OCI-LY7 (cell line): ENCODE results near the gene EPB41. TPM values are rescaled to one million over a fixed set of nuclear protein-coding genes. Genes with fewer than 3 reads are reported as not detected.

Source experiments
- BruUV-seq: library from RNA; stranded (reverse); fragments of 400-500 nt; replicated peaks from 2 replicates; lab custom pipeline; 2021; lab: Mats Ljungman, UMichigan
- CTCF ChIA-PET: fragments of 300-600 bp; sonication (Branson Sonifier 250); formaldehyde crosslinking; loops from one replicate; lab custom pipeline; 2022; ENCODE audit warnings: antibody characterized with exemption; ENCODE audit not compliant: unreplicated experiment; lab: Charles Lee
- POLR2A ChIA-PET: fragments of 300-600 bp; sonication (Branson Sonifier 250); formaldehyde crosslinking; loops from one replicate; lab custom pipeline; 2022; ENCODE audit warnings: antibody characterized with exemption; lab: Charles Lee
- DNase-seq: peaks from one replicate; pipeline ENCODE4 v3.0.0-alpha.2; 2015; ENCODE audit warnings: low spot score
- H2AFZ ChIP-seq: fragments of 200-600 bp; sonication (generic), shearing (Covaris generic); 2 replicates; pipeline ENCODE4 v1.6.1; 2014; ENCODE audit warnings: mild to moderate bottlenecking, antibody characterized with exemption, low read length, moderate library complexity
- H3K27ac ChIP-seq: fragments of 200-600 bp; sonication (generic); 2 replicates; pipeline ENCODE4 v1.5.1; 2014; ENCODE audit warnings: mixed run types, low read depth, mild to moderate bottlenecking, moderate library complexity, low read length, inconsistent platforms; ENCODE audit not compliant: poor library complexity, severe bottlenecking
- H3K36me3 ChIP-seq: fragments of 200-600 bp; sonication (generic); 2 replicates; pipeline ENCODE4 v1.6.1; 2014; ENCODE audit warnings: mild to moderate bottlenecking, antibody characterized with exemption, low read length, moderate library complexity, mixed read lengths; ENCODE audit not compliant: insufficient read depth
- H3K4me1 ChIP-seq: fragments of 200-600 bp; sonication (generic); 2 replicates; pipeline ENCODE4 v1.5.1; 2014; ENCODE audit warnings: mild to moderate bottlenecking, low read length; ENCODE audit not compliant: insufficient read depth, poor library complexity, severe bottlenecking
- H3K4me2 ChIP-seq: fragments of 200-600 bp; sonication (generic); 2 replicates; pipeline ENCODE4 v1.6.1; 2014; ENCODE audit warnings: mild to moderate bottlenecking, low read length
- H3K4me3 ChIP-seq: fragments of 200-600 bp; sonication (generic); 2 replicates; pipeline ENCODE4 v1.5.1; 2014; ENCODE audit warnings: mild to moderate bottlenecking, low read depth, low read length; ENCODE audit not compliant: poor library complexity, severe bottlenecking
- H3K79me2 ChIP-seq: fragments of 200-600 bp; sonication (generic); 2 replicates; pipeline ENCODE4 v1.6.1; 2016; ENCODE audit warnings: low read depth, mild to moderate bottlenecking, low read length, moderate library complexity, mixed read lengths; ENCODE audit not compliant: insufficient read depth
- H3K9me2 ChIP-seq: fragments of 200-600 bp; sonication (generic); 2 replicates; pipeline ENCODE4 v1.6.1; 2016; ENCODE audit warnings: mild to moderate bottlenecking, low read length, mixed read lengths; ENCODE audit not compliant: insufficient read depth
- H3K9me3 ChIP-seq: fragments of 200-600 bp; sonication (generic); 2 replicates; pipeline ENCODE4 v1.6.1; 2014; ENCODE audit warnings: mild to moderate bottlenecking, mixed run types, low read length, mixed read lengths
- H4K20me1 ChIP-seq: fragments of 200-600 bp; sonication (generic); 2 replicates; pipeline ENCODE4 v1.6.1; 2014; ENCODE audit warnings: mild to moderate bottlenecking, antibody characterized with exemption, low read length, moderate library complexity, mixed read lengths; ENCODE audit not compliant: insufficient read depth
- EZH2phosphoT487 ChIP-seq: fragments of 200-600 bp; sonication (generic); IDR thresholded peaks from 2 replicates; pipeline ENCODE4 v1.6.1; 2018; ENCODE audit warnings: low read depth, borderline replicate concordance, mild to moderate bottlenecking, mixed run types, antibody characterized with exemption, low read length, moderate library complexity, mixed read lengths
- intact Hi-C: fragments of 100-400 bp; cut with micrococcal nuclease; formaldehyde crosslinking; loops from one replicate; pipeline ENCODE4 v1.10.0; 2022; ENCODE audit not compliant: unreplicated experiment
- total RNA-seq, 2 experiments: library from RNA; depleted of rRNA in 1 of 2; stranded (reverse); fragments of >200 nt in 1 of 2; shearing (Covaris generic) in 1 of 2; gene quantifications; 2 replicates each; pipeline ENCODE4 v1.2.3, GENCODE V29; 2014 to 2022
- TF ChIP-seq, protein P1 (sequence below): fragments of 200-600 bp; sonication (generic); conservative IDR thresholded peaks from 2 replicates; pipeline ENCODE4 v1.5.1; 2014; ENCODE audit warnings: mild to moderate bottlenecking, antibody characterized with exemption, low read length, moderate library complexity, mixed read lengths

Gene EPB41
- total RNA-seq, 2 experiments from 2014 or later: 102 to 103 TPM

DNA sequence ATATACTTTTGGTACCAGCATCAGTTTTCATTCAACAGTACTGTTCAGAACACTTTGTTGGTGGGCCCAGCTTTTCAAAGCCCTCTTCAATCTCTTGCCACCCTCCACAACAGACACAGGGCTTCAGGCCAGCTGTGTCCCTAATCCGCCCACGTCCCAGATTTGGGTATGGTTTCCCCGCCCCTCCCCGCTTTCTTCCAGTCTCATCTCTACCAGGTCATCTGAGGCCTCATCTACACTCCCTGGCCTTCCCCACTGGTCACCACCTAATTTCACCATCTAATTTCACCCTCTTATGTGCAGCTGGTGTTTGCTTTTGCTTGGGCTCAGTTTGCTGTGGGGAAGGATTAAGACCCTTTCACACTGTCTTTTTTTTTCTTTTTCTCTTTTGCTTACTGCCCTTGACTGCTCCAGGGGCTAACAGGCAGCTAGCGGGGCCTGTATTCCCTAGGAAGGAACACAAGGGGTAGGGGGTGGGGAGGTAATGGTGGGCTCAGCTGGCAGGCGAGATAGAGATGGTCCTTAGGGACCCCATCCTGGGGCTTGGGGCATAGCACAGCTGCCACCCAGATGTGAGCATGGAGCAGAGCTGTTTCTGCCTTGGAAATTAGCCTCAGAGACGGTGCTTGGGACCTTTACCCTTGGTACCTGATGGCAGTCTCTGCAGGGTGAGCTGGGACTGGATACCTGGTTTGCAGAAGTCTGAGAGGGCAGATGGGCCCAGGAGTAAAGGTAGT lies 3.8 kb upstream of the EPB41 start:
- Histone ChIP-seq H3K9me3 (no peaks in the 10 kb centered on the region), H3K79me2 (peaks cover 5% of the 10 kb centered on the region; the same call in 1 of the 2 replicates), H3K4me2 (no peak overlapping the region), H3K36me3 (no peaks in the 10 kb centered on the region), H3K4me1 (peaks cover 8% of the 10 kb centered on the region), H3K9me2 (no peaks in the 10 kb centered on the region), H3K4me3 (no peak overlapping the region), H4K20me1 (peaks cover 5% of the 10 kb centered on the region; the same call in 1 of the 2 replicates), H3K27ac (no peak overlapping the region), H2AFZ (no peak overlapping the region)
- ChIA-PET POLR2A (interaction anchor here (0.6 kb wide), 1 partner anchor 304 kb away, joined by 3 read pairs; no protein-coding TSS in a partner anchor), CTCF (no interaction called here)
- BruUV-seq: no TSS peak
- no peak for DNase-seq
- intact Hi-C loops: no loop called here
- TF ChIP-seq, protein P1, sequence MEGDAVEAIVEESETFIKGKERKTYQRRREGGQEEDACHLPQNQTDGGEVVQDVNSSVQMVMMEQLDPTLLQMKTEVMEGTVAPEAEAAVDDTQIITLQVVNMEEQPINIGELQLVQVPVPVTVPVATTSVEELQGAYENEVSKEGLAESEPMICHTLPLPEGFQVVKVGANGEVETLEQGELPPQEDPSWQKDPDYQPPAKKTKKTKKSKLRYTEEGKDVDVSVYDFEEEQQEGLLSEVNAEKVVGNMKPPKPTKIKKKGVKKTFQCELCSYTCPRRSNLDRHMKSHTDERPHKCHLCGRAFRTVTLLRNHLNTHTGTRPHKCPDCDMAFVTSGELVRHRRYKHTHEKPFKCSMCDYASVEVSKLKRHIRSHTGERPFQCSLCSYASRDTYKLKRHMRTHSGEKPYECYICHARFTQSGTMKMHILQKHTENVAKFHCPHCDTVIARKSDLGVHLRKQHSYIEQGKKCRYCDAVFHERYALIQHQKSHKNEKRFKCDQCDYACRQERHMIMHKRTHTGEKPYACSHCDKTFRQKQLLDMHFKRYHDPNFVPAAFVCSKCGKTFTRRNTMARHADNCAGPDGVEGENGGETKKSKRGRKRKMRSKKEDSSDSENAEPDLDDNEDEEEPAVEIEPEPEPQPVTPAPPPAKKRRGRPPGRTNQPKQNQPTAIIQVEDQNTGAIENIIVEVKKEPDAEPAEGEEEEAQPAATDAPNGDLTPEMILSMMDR: no peak
- no peak for TF ChIP-seq EZH2phosphoT487

DNA sequence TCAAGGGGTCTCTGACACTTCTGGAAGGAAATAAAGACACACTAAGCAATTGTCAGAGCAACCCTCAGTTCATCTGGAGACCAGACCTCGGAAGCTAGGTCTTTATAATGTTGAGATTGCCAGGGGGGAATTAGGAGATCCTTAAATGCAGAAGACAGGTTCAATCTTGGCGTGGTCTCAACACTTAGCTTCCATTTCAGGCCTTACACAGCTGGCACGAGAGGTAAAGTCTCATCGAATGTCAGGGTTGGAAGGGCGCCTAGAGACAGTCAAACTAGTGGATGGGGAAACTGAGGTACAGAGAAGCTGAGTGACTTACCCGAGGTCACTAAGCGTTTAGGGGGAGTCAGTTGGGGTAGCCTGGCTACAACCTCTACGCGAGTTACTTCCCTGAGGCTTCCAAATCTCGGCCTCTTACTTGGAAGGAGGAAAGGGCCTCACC lies 562 bp upstream of the EPB41 start:
- Histone ChIP-seq H3K79me2 (peaks cover 37% of the 10 kb centered on the region), H3K9me2 (no peaks in the 10 kb centered on the region), H3K4me1 (peaks cover 19% of the 10 kb centered on the region), H3K9me3 (no peaks in the 10 kb centered on the region), H3K36me3 (0 out of 2 replicates have a peak, but pooled peaks cover 4% of the 10 kb centered on the region), H3K4me2 (peak overlapping the region; percentile 93), H4K20me1 (peaks cover 14% of the 10 kb centered on the region), H3K4me3 (peak overlapping the region; percentile 92), H2AFZ (peak overlapping the region; percentile 91), H3K27ac (peak overlapping the region; percentile 41)
- BruUV-seq: TSS peak; percentile 96
- TF ChIP-seq EZH2phosphoT487: no peak
- TF ChIP-seq, protein P1: no peak
- POLR2A ChIA-PET: interaction anchor here (0.6 to 2.6 kb wide), 12 partner anchors 8 to 267 kb away, joined by 3 to 14 read pairs (median 4); no protein-coding TSS in a partner anchor
- no peak for DNase-seq
- intact Hi-C loops: loop anchor here (1.0 kb wide), 2 partner anchors 13 to 27 kb away; no protein-coding TSS in a partner anchor
- CTCF ChIA-PET: interaction anchor here (0.7 kb wide), 1 partner anchor 11 kb away, joined by 4 read pairs; no protein-coding TSS in a partner anchor
